HepG2 (cell line): ENCODE measurements around the gene KIF2C. TPM values are rescaled to one million over a fixed set of nuclear protein-coding genes. Genes with fewer than 3 reads are reported as not detected.

ENCODE experiments used
- ATAC-seq: fragments of 200-7000 bp; cut with Tn5 transposase; 3 replicates; pipeline ENCODE4 v1.9.1; 2020; ENCODE audit warnings: mild to moderate bottlenecking, moderate library complexity
- BruUV-seq: library from RNA; stranded (reverse); fragments of 400-500 nt; replicated peaks from 2 replicates; lab custom pipeline; 2021; lab: Mats Ljungman, UMichigan
- CTCF ChIA-PET: fragments of 300-600 bp; formaldehyde crosslinking; extraction: SDS; loops from one replicate; lab custom pipeline; 2021; ENCODE audit warnings: low total read pairs, inconsistent platforms, low intra/inter-chr PET ratio; lab: Yijun Ruan, JAX
- POLR2A ChIA-PET: fragments of 350-600 bp; sonication (Branson Sonifier 250); formaldehyde crosslinking; loops from one replicate; lab custom pipeline; 2020; ENCODE audit warnings: antibody characterized with exemption, inconsistent platforms; lab: Yijun Ruan, JAX
- DNase-seq: peaks from one replicate; pipeline ENCODE4 v3.0.0-alpha.2; 2015; ENCODE audit warnings: low spot score
- FAIRE-seq: peaks from 3 replicates; lab custom pipeline; 2011; peaks lifted over from hg19 to GRCh38; lab: Jason Lieb, UNC
- H2AFZ ChIP-seq: one replicate; pipeline ENCODE4 v1.6.1; 2011; ENCODE audit warnings: low read length, inconsistent platforms
- H3K27ac ChIP-seq: fragments of 300-600 bp; 3 replicates; pipeline ENCODE4 v1.8.0; 2011; ENCODE audit warnings: mixed run types, mild to moderate bottlenecking, mixed read lengths, low read length, inconsistent platforms; ENCODE audit not compliant: insufficient read depth; ENCODE audit errors: extremely low read length
- H3K27me3 ChIP-seq, 2 experiments: fragments of 200-600 bp in 1 of 2; 2 replicates in 1 of 2; 3 replicates in 1 of 2; pipeline versions ENCODE4 v1.6.0 to v1.8.0; 2011; ENCODE audit warnings: low read length in 2 of 2, mild to moderate bottlenecking in 2 of 2, moderate library complexity in 2 of 2, inconsistent platforms in 1 of 2; ENCODE audit not compliant: insufficient read depth in 2 of 2, control insufficient read depth in 1 of 2
- H3K36me3 ChIP-seq, 2 experiments: fragments of 200-600 bp in 1 of 2; replicated peaks in 1 of 2; 2 replicates in 1 of 2; 3 replicates in 1 of 2; pipeline versions ENCODE4 v1.5.1 to v1.8.0; 2011; ENCODE audit warnings: low read length in 2 of 2, inconsistent platforms in 1 of 2; ENCODE audit not compliant: insufficient read depth in 2 of 2, control insufficient read depth in 1 of 2
- H3K4me1 ChIP-seq: 2 replicates; pipeline ENCODE4 v1.5.1; 2012; ENCODE audit warnings: low read length, inconsistent platforms; ENCODE audit not compliant: insufficient read depth
- H3K4me2 ChIP-seq: 2 replicates; pipeline ENCODE4 v1.6.0; 2011; ENCODE audit warnings: low read depth, low read length, inconsistent platforms
- H3K4me3 ChIP-seq, 3 experiments: fragments of 200-600 bp in 1 of 3; sonication (generic), shearing (Covaris generic) in 1 of 3; replicated peaks in 1 of 3; 2 replicates each; pipeline ENCODE4 v1.5.1; 2011 to 2016; ENCODE audit warnings: low read length in 3 of 3, inconsistent platforms in 2 of 3, low read depth in 2 of 3, mild to moderate bottlenecking in 2 of 3, control low read depth in 1 of 3, mixed read lengths in 1 of 3; ENCODE audit not compliant: insufficient read depth in 1 of 3
- H3K79me2 ChIP-seq: one replicate; pipeline ENCODE4 v1.6.1; 2011; ENCODE audit warnings: low read length, inconsistent platforms; ENCODE audit not compliant: insufficient read depth
- H3K9ac ChIP-seq: 2 replicates; pipeline ENCODE4 v1.6.0; 2011; ENCODE audit warnings: mild to moderate bottlenecking, low read depth, low read length, inconsistent platforms; ENCODE audit not compliant: insufficient read depth
- H3K9me3 ChIP-seq: 2 replicates; pipeline ENCODE4 v1.5.1; 2012; ENCODE audit warnings: mild to moderate bottlenecking, low read length
- H4K20me1 ChIP-seq: 2 replicates; pipeline ENCODE4 v1.6.0; 2011; ENCODE audit warnings: inconsistent platforms, mild to moderate bottlenecking, low read length, moderate library complexity; ENCODE audit not compliant: insufficient read depth
- E2F1 ChIP-seq: sonication (generic); formaldehyde crosslinking; IDR thresholded peaks from 2 replicates; pipeline ENCODE4 v1.5.0; 2020; ENCODE audit warnings: missing genetic modification reagents
- HINFP ChIP-seq: sonication (generic); formaldehyde crosslinking; IDR thresholded peaks from 2 replicates; pipeline ENCODE4 v1.4.0; 2020; ENCODE audit warnings: low read depth, mild to moderate bottlenecking, missing genetic modification reagents
- KLF11 ChIP-seq: IDR thresholded peaks from 2 replicates; pipeline ENCODE4 v1.6.1; 2016; ENCODE audit warnings: missing compliant biosample characterization
- NONO ChIP-seq, 2 experiments: fragments of 450-650 bp in 1 of 2; sonication (generic) in 1 of 2; formaldehyde crosslinking in 1 of 2; IDR thresholded peaks in 1 of 2; conservative IDR thresholded peaks in 1 of 2; 2 replicates each; pipeline versions ENCODE4 v1.6.1 to v1.8.0; 2017 to 2022; ENCODE audit warnings: mild to moderate bottlenecking in 1 of 2, missing genetic modification reagents in 1 of 2, moderate library complexity in 1 of 2
- POLR2AphosphoS2 ChIP-seq: IDR thresholded peaks from 2 replicates; pipeline ENCODE4 v1.6.1; 2011; ENCODE audit warnings: low read depth, low read length, improper control_type of control experiment
- SOX13 ChIP-seq, 3 experiments: fragments of 450-650 bp in 1 of 3; sonication (generic) in 1 of 3; formaldehyde crosslinking in 1 of 3; IDR thresholded peaks in 2 of 3; conservative IDR thresholded peaks in 1 of 3; 2 replicates each; pipeline versions ENCODE4 v1.5.0 to v1.6.1; 2016 to 2020; ENCODE audit warnings: antibody characterized with exemption in 1 of 3, mild to moderate bottlenecking in 1 of 3, missing compliant biosample characterization in 1 of 3, missing genetic modification reagents in 1 of 3, moderate library complexity in 1 of 3
- ZNF605 ChIP-seq: sonication (generic); formaldehyde crosslinking; IDR thresholded peaks from 2 replicates; pipeline ENCODE4 v1.8.0; 2022; ENCODE audit warnings: mild to moderate bottlenecking, missing genetic modification reagents
- WGBS: methylation state at CpG from one replicate; pipeline ENCODE4 v1.1.6; 2017; ENCODE audit warnings: low lambda C conversion rate; 5-methylcytosine and 5-hydroxymethylcytosine counted together
- in situ Hi-C: cut with HindIII; loops from 2 replicates; pipeline ENCODE4 v1.10.0; 2017; ENCODE audit warnings: low pct_unique_long_range_greater_than_20kb; ENCODE audit not compliant: extremely low pct_ligation_motif_present
- intact Hi-C: fragments of 100-400 bp; cut with micrococcal nuclease; formaldehyde crosslinking; loops from one replicate; pipeline ENCODE4 v1.10.0; 2022; ENCODE audit not compliant: unreplicated experiment
- polyA plus RNA-seq, 8 experiments: library from polyadenylated mRNA; depleted of rRNA in 3 of 8; stranded (reverse) in 7 of 8; unstranded in 1 of 8; fragments of >200 nt; fragmentation: Illumina TruSeq in 4 of 8; extraction: Trizol in 4 of 8; gene quantifications; 2 replicates each; pipeline versions ENCODE4 v1.2.1 to v1.2.3, GENCODE V29; 2011 to 2016; ENCODE audit warnings: low read depth in 4 of 8, missing spikeins in 1 of 8, mixed read lengths in 1 of 8; ENCODE audit not compliant: insufficient read depth in 1 of 8
- total RNA-seq, 5 experiments: library from RNA; depleted of rRNA; stranded (reverse); fragments of >200 nt; fragmentation: Illumina TruSeq; extraction: Trizol; gene quantifications; 2 replicates each; pipeline ENCODE4 v1.2.3, GENCODE V29; 2016; ENCODE audit warnings: low read depth in 1 of 5

The KIF2C gene
- total and polyA plus RNA-seq, 2 of the 13 experiments (the other 11 are each of a cell fraction or from before 2014, with no cell fraction given): 29.7 to 53.7 TPM

GRCh38 chr1:44805311-44806024 is 65.8 kb downstream of the KIF2C start:
- Histone ChIP-seq H3K9ac (no peak overlapping the region), H3K27ac (peak overlapping the region; percentile 24), H3K36me3 (peaks cover 6 to 38% of the 10 kb centered on the region in 2 experiments; a peak in 4 of 5 replicates), H3K27me3 (no peaks in the 10 kb centered on the region)
- in situ Hi-C loops: no loop called here
- WGBS: 96% methylated on average over 14 of the region's 20 CpGs
- TF ChIP-seq POLR2AphosphoS2 (peak; percentile 39; the same call in 1 of the 2 replicates), E2F1 (CRISPR knock-in tag) (no peak), HINFP (CRISPR knock-in tag) (no peak), KLF11 (CRISPR knock-in tag) (no peak), SOX13 (IDR thresholded peaks at IDR 0.05) (no peak), SOX13 (CRISPR knock-in tag; conservative IDR thresholded peaks at IDR 0.05 in 1 of 2, IDR thresholded peaks at IDR 0.05 in 1 of 2) (no peak), NONO (IDR thresholded peaks at IDR 0.05) (no peak), NONO (CRISPR knock-in tag; conservative IDR thresholded peaks at IDR 0.05) (no peak), ZNF605 (no peak)
- TF ChIP-seq, all 625 proteins: peak for 1
- Histone ChIP-seq H3K79me2 (peaks cover 26% of the 10 kb centered on the region), H4K20me1 (0 out of 2 replicates have a peak, but pooled peaks cover 7% of the 10 kb centered on the region), H3K4me2 (no peak overlapping the region), H3K4me3 (no peak overlapping the region), H2AFZ (no peak overlapping the region), H3K9me3 (no peaks in the 10 kb centered on the region), H3K4me1 (peaks cover 71% of the 10 kb centered on the region)
- ATAC-seq: no peak
- no peak for DNase-seq
- intact Hi-C loops: no loop called here
- BruUV-seq: no TSS peak
- FAIRE-seq: no peak
- ChIA-PET POLR2A (interaction anchor here (1.0 to 12.9 kb wide), 3 partner anchors 17 to 103 kb away, joined by 3 to 570 read pairs (median 3); partner anchors contain the start of gene RPS8), CTCF (no interaction called here)
